Loucy (cell line): Measurements from ENCODE around the gene ACTG1.
A peak's percentile ranks its signal among the peaks of the same experiment; 100 is the strongest.

Experiments
- H2AFZ ChIP-seq: fragments of 200-600 bp; sonication (generic); 2 replicates; pipeline ENCODE4 v1.6.0; 2016; ENCODE audit warnings: antibody characterized with exemption, mild to moderate bottlenecking, low read length, moderate library complexity
- H3F3A ChIP-seq: fragments of 200-600 bp; 2 replicates; pipeline ENCODE4 v1.6.0; 2016; ENCODE audit warnings: antibody characterized with exemption, low read depth, mild to moderate bottlenecking
- H3K27me3 ChIP-seq: fragments of 200-600 bp; sonication (generic); 2 replicates; pipeline ENCODE4 v1.6.1; 2014; ENCODE audit warnings: low read length, mild to moderate bottlenecking; ENCODE audit not compliant: insufficient read depth, poor library complexity, severe bottlenecking
- H3K36me3 ChIP-seq: fragments of 200-600 bp; sonication (generic); 2 replicates; pipeline ENCODE4 v1.6.1; 2016; ENCODE audit warnings: low read length; ENCODE audit not compliant: insufficient read depth
- H3K4me1 ChIP-seq: fragments of 200-600 bp; sonication (generic); 2 replicates; pipeline ENCODE4 v1.5.1; 2014; ENCODE audit warnings: low read length, mild to moderate bottlenecking; ENCODE audit not compliant: insufficient read depth, poor library complexity, severe bottlenecking
- H3K4me2 ChIP-seq: fragments of 200-600 bp; sonication (generic); 2 replicates; pipeline ENCODE4 v1.6.0; 2014; ENCODE audit warnings: antibody characterized with exemption, low read length, low read depth, mild to moderate bottlenecking; ENCODE audit not compliant: poor library complexity, severe bottlenecking
- H3K4me3 ChIP-seq: fragments of 200-600 bp; sonication (generic); 2 replicates; pipeline ENCODE4 v1.5.1; 2014; ENCODE audit warnings: low read length, mild to moderate bottlenecking, mixed read lengths; ENCODE audit not compliant: poor library complexity, severe bottlenecking
- H3K79me2 ChIP-seq: fragments of 200-600 bp; sonication (generic); 2 replicates; pipeline ENCODE4 v1.6.1; 2014; ENCODE audit warnings: low read length; ENCODE audit not compliant: insufficient read depth
- H3K9ac ChIP-seq: fragments of 200-600 bp; sonication (generic); 2 replicates; pipeline ENCODE4 v1.6.0; 2014; ENCODE audit warnings: mild to moderate bottlenecking, low read depth, low read length, moderate library complexity; ENCODE audit not compliant: poor library complexity, severe bottlenecking
- H3K9me2 ChIP-seq: fragments of 200-600 bp; sonication (generic); replicated peaks from 2 replicates; pipeline ENCODE4 v1.6.1; 2016; ENCODE audit warnings: low read depth, low read length, mixed read lengths
- H3K9me3 ChIP-seq: fragments of 200-600 bp; sonication (generic); 2 replicates; pipeline ENCODE4 v1.6.1; 2014; ENCODE audit warnings: mild to moderate bottlenecking, antibody characterized with exemption, low read length, low read depth; ENCODE audit not compliant: insufficient read depth
- H4K20me1 ChIP-seq: fragments of 200-600 bp; sonication (generic); 2 replicates; pipeline ENCODE4 v1.6.0; 2014; ENCODE audit warnings: antibody characterized with exemption, low read length, mild to moderate bottlenecking; ENCODE audit not compliant: insufficient read depth, poor library complexity, severe bottlenecking
- CTCF ChIP-seq: fragments of 200-600 bp; sonication (generic); conservative IDR thresholded peaks from 2 replicates; pipeline ENCODE4 v1.5.1; 2014; ENCODE audit warnings: mild to moderate bottlenecking, antibody characterized with exemption, low read length
- EZH2phosphoT487 ChIP-seq: fragments of 200-600 bp; IDR thresholded peaks from 2 replicates; pipeline ENCODE4 v1.6.1; 2018; ENCODE audit warnings: antibody characterized with exemption, mild to moderate bottlenecking, moderate library complexity, borderline replicate concordance

ACTG1 gene

GRCh38 chr17:81481815-81482505 is 30.6 kb downstream of the ACTG1 start:
- H2AFZ ChIP-seq: peak overlapping the region; percentile 7; the same call in 1 of the 2 replicates
- H3K27me3 ChIP-seq: no peaks in the 10 kb centered on the region
- H3K36me3 ChIP-seq: no peaks in the 10 kb centered on the region
- H3K9ac ChIP-seq: peak overlapping the region; percentile 96
- H3K9me2 ChIP-seq: no peaks in the 10 kb centered on the region
- H3K4me3 ChIP-seq: peak overlapping the region; percentile 84
- peak overlapping the region; percentile 98 for H3K4me2 ChIP-seq
- H4K20me1 ChIP-seq: no peaks in the 10 kb centered on the region
- H3K79me2 ChIP-seq: peaks cover 40% of the 10 kb centered on the region; the same call in 1 of the 2 replicates
- no peaks in the 10 kb centered on the region for H3K9me3 ChIP-seq
- peaks cover 9% of the 10 kb centered on the region; the same call in 1 of the 2 replicates for H3F3A ChIP-seq
- no peak for TF ChIP-seq EZH2phosphoT487
- H3K4me1 ChIP-seq: peaks cover 53% of the 10 kb centered on the region

- H3F3A ChIP-seq: peaks cover 7% of the 10 kb centered on the region; the same call in 1 of the 2 replicates
- H3K4me2 ChIP-seq: peak overlapping the region; percentile 98
- no peaks in the 10 kb centered on the region for H3K9me3 ChIP-seq
- H3K36me3 ChIP-seq: no peaks in the 10 kb centered on the region
- peak overlapping the region; percentile 84 for H3K4me3 ChIP-seq
- H3K27me3 ChIP-seq: no peaks in the 10 kb centered on the region
- TF ChIP-seq EZH2phosphoT487 (no peak), CTCF (no peak; the same call in 1 of the 2 replicates)
- H4K20me1 ChIP-seq: no peaks in the 10 kb centered on the region
- H3K9ac ChIP-seq: peak overlapping the region; percentile 96
- H3K79me2 ChIP-seq: peaks cover 37% of the 10 kb centered on the region; the same call in 1 of the 2 replicates
- peak overlapping the region; percentile 44 for H2AFZ ChIP-seq
- H3K9me2 ChIP-seq: no peaks in the 10 kb centered on the region
- peaks cover 45% of the 10 kb centered on the region for H3K4me1 ChIP-seq
Observed at GRCh38 chr17:81481073-81481799, 31.4 kb downstream of the ACTG1 start.

- H3K9ac ChIP-seq: peak overlapping the region; percentile 72
- no peaks in the 10 kb centered on the region for H3K9me3 ChIP-seq
- H3K79me2 ChIP-seq: peaks cover 35% of the 10 kb centered on the region; the same call in 1 of the 2 replicates
- H3K36me3 ChIP-seq: no peaks in the 10 kb centered on the region
- H3K4me3 ChIP-seq: peak overlapping the region; percentile 84
- H3F3A ChIP-seq: peaks cover 3% of the 10 kb centered on the region; the same call in 1 of the 2 replicates
- no peaks in the 10 kb centered on the region for H4K20me1 ChIP-seq
- peak overlapping the region; percentile 98 for H3K4me2 ChIP-seq
- no peaks in the 10 kb centered on the region for H3K27me3 ChIP-seq
- H2AFZ ChIP-seq: peak overlapping the region; percentile 44; the same call in 1 of the 2 replicates
- H3K9me2 ChIP-seq: no peaks in the 10 kb centered on the region
- H3K4me1 ChIP-seq: peaks cover 38% of the 10 kb centered on the region
- TF ChIP-seq EZH2phosphoT487 (no peak), CTCF (peak; percentile 43; the same call in 1 of the 2 replicates)
Observed at GRCh38 chr17:81480140-81481072, 32.2 kb downstream of the ACTG1 start.
